NB4 (cell line): ENCODE results near the gene TMEM181.

Source experiments
- DNase-seq: peaks from one replicate; pipeline ENCODE4 v3.0.0; 2010; ENCODE audit warnings: low read depth
- H3K4me3 ChIP-seq: one replicate; pipeline ENCODE4 v1.5.1; 2011; ENCODE audit warnings: mild to moderate bottlenecking, low read depth, low read length, moderate library complexity
- CTCF ChIP-seq: IDR thresholded peaks from one replicate; pipeline ENCODE4 v1.5.1; 2012; ENCODE audit warnings: low read depth, low read length
- MAX ChIP-seq: IDR thresholded peaks from 2 replicates; pipeline ENCODE4 v1.6.1; 2011; ENCODE audit warnings: low read depth, low read length
- MYC ChIP-seq: IDR thresholded peaks from 2 replicates; pipeline ENCODE4 v1.6.1; 2011; ENCODE audit warnings: low read depth, low read length
- POLR2A ChIP-seq: IDR thresholded peaks from 2 replicates; pipeline ENCODE4 v1.6.1; 2011; ENCODE audit warnings: mild to moderate bottlenecking; ENCODE audit not compliant: insufficient read length; ENCODE audit errors: extremely low read depth

TMEM181 gene

GRCh38 chr6:158584236-158584651 is 24.4 kb downstream of the TMEM181 start:
- no peak for DNase-seq
- TF ChIP-seq POLR2A = no peak
- TF ChIP-seq CTCF = no peak
- TF ChIP-seq MYC = no peak
- TF ChIP-seq MAX = no peak
- no peak overlapping the region for H3K4me3 ChIP-seq

DNA sequence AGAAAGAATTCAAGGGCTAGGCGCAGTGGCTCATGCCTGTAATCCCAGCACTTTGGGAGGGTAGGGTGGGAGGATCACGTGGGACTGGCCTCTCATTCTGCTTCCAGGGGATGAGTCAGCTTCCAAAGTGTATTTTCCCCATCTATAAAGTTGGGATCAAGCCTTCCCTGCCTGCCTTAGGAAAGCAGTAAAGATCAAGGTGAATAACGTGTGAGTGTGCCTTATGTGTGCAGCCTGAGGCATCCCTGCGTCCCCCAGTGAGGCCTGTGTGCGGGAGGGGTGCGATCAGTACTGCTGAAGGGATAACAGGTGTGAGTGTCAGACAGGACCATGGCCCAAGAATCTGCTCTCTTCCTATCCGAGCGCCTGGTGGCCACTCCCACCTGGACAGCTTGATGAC is 26.8 kb downstream of the TMEM181 start:
- TF ChIP-seq MYC = no peak
- no peak for TF ChIP-seq CTCF
- TF ChIP-seq POLR2A = no peak
- no peak for TF ChIP-seq MAX
- no peak for DNase-seq
- no peak overlapping the region for H3K4me3 ChIP-seq

DNA sequence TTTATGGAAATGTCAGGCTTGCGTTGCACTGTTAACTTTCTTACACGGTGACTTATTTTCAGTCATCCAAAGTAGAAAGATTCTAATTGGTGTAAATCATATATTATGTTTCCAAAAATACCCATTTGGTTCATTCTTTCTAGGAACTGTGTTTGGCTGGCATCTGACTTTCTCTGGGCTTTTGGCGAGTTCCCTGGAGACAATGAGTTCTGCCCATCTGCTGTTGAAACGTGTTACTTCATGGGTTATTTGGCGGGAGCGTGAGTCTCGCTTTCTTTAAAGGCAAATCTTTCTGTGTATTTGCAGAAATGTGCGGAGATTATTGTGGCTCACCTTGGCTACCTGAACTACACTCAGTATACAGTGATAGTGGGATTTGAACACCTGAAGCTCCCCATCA is 29.5 kb downstream of the TMEM181 start:
- H3K4me3 ChIP-seq = no peak overlapping the region
- TF ChIP-seq POLR2A = no peak
- no peak for TF ChIP-seq CTCF
- no peak for TF ChIP-seq MYC
- TF ChIP-seq MAX = no peak
- DNase-seq = no peak

DNA sequence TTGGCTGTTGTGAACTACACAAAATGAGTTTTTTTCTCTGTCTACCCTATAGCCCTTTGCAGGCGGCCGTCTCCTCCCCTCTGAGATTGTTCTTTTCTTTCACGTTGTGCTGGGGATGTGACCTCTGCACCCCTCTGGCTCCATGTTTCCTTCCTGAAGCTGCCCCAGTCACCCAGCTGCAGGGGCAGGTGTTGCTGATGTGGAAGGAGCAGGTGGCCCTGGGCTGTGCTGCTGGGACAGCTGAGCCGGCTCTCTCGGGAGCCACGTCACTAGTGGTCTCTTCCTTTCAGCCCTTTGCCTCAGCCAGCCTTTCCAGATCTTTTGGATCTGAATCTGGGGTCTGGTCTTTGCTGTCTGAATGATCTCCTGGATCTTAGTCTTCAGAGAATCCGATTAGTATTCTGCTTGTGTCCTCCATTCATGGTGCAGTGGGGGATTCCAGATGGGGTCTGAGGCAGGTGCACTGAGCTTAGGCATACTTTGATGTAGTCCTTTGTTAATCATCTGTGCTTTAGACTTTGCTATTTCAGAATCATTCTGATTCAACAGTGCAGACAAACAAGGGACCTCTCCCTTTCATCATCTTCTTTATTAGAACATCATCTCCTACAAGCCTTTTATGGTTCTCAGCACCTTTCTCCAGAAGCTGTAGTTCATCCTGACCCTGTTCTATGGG is 31.4 kb downstream of the TMEM181 start:
- TF ChIP-seq CTCF (no peak), MYC (no peak), MAX (no peak), POLR2A (no peak)
- DNase-seq = no peak
- H3K4me3 ChIP-seq = no peak overlapping the region

- no peak overlapping the region for H3K4me3 ChIP-seq
- no peak for DNase-seq
- TF ChIP-seq MYC = no peak
Measured at GRCh38 chr6:158591810-158592209, 31.9 kb downstream of the TMEM181 start.

DNA sequence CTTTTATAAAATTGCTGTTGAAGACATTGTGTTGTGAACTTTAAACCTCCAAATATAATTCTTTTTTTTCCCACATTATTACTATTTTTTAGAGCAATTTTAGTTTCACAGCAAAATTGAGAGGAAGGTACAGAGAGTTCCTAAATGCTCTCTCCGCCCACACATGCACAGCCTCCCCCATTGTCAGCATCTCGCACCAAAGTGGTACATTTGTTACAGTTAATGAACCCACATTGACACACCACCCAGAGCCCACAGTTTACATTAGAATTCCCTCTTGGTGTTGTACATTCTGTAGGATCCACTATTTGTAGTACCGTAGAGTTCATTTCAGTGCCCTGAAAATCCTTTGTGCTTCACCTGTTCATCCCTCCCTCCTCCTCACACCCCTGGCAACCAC is 33.8 kb downstream of the TMEM181 start:
- H3K4me3 ChIP-seq = no peak overlapping the region
- TF ChIP-seq POLR2A (no peak), MYC (no peak), CTCF (no peak), MAX (no peak)
- DNase-seq = no peak
